DMS 273 treated with DMSO at 0.1 percent for 48 hours (cell line): ENCODE data around the gene CLSTN1.

Experiments
- DNase-seq: peaks from one replicate; lab custom pipeline; 2025; lab: John Stamatoyannopoulos, UW

The CLSTN1 gene

DNA sequence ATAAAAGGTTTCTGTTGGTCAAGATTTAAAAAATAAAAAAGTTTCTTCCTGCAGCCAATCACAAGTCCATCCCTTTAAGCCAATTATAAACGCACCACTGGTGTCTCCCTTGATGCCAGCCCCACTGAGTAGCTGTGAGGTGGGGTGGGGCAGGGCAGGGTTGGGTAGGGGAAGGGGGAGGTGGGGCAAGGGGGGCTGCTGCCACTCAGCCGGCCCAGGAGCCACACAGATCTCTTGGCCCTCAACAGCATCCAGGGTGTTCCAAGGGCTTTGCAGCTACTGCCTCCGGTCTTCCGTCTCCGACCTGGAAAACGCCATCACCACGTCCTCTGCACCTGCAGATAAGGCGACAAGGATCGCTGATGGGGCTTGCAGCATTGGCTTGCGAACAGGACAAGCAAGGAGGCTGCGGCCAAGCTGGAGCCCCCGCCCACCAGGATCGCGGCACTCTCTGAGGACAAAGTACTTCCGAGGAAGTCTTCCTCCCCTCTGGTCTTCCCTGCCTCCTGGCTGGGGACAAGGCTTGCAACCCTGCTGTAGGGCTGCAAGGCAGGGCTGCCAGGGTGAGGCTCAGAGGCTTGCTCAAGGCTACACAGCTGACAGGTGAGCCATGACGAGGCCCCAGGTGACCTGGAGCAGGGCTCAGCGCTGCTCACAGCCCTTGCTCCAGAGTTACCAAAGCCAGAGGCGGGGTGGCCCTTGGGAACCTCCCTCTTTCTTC, 26.8 kb upstream of the CLSTN1 start:
- DNase-seq: no peak

DNA sequence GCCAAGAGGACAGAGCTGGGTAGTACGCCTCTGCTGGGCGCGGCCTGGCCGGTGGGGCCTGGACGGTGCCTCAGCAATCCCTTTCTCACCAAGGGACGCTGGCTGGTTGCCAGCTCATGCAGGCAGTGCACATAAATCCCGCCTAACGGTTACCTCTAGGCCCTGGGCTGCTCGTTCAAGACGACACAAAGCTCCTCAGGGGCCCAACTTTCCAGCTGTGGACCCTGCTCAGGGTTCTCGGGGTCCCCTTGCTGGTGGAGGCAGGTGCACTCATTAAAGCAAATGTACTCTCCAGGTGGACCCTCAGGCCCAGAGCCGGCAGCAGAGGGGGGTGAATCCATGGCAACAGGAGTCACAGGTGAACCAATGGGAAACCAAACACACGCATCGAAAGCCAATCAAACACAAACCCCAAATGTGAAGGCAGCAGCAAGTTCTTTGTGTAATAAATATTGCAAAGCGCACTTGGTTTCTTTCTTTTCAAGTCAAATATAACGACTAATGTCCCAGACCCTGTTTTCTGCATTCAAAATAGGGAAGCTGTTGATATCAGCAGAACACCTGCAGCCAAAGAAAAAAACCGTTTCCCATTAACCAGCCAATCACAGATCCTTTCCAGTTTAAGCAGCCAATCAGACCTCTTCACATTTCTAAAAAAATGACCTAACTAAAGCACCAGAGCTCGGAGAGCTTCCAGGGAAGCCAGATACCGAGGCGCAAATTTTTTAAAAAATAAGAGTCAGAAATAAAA, 26.1 kb upstream of the CLSTN1 start:
- no peak for DNase-seq

DNA sequence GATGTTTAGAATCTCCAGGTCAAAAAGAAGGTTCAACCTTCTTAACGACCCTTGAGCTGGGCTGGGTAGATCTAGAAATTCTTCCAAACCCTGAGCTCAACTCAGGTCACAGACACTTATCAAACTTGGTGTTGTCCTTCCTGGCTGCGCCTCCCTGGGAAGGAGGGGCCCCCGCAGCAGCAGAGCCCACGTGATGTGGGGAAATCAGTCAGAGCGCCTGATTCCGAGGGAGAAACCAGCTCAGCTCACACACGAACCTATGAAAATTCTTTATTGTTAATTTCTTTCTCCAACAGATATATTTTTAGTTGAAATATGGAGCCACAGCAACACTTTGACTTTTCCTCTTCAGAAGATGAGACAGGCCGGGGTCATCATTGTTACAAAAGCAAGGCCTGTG, 24.3 kb upstream of the CLSTN1 start:
- DNase-seq: no peak

DNA sequence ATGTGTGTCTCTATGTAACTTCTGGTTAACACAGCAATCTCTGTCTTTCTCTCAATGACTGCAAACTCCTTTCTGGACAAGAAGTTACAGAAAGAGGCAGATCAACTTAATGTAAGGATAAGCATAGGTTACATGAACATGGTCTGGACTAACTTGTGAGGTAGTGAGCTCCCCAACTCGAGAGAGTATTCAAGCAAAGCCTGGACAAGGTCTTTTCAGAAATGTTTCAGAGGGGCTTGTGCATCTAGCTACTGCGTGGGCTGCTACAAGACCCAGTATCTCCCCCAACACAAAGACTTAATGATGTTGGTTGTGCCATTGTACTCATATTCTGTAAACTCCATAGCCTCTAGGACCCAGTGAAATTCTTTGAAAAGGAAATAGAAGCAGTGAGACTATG, 23.5 kb upstream of the CLSTN1 start:
- DNase-seq: no peak

DNA sequence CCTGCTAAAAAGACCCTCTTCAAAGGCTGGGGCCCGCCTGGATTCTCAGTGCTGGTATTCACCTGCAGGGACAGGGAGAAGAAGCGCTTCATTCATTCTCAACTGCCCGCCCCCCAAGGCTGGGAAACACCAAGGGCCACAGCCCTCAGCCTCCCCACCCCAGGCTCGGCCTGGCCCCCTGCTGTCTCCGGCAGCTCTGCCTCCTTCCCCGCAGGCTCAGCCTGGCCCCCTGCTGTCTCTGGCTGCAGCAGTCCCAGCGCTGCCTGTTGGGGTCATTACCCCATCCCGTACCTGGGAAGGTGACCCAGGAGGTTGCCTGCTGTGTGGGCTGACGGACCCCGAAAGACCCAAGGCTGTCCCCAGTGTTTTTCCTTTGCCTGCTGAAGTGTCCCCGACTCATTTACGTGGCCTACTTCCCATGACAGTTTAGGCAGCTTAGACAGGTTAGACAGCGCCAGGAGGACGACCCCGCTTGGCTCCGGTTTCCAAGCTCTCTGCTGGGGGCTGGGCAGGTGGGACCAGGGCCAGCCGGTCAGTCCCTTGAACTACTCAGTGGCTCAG, 22.9 kb upstream of the CLSTN1 start:
- no peak for DNase-seq

DNA sequence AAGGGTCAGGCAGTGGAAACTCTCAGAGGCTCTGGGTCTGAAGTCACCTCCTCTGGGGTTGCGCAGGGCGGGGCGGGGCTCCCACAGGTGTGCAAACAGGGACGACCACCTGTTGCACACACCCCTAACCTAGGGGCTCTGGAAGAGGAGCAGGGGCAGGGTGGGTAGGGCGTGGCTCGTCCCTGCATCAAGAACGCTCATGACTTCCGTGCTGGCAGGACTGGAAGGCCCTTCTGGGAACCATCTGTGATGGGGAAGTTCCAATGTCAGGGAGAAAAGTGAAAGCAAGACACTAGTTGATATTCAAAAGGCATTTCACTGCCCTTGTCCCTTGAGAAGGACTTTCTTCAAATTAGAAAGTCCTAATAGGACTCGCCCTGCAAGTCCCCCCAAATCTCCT, 22.1 kb upstream of the CLSTN1 start:
- DNase-seq: no peak

DNA sequence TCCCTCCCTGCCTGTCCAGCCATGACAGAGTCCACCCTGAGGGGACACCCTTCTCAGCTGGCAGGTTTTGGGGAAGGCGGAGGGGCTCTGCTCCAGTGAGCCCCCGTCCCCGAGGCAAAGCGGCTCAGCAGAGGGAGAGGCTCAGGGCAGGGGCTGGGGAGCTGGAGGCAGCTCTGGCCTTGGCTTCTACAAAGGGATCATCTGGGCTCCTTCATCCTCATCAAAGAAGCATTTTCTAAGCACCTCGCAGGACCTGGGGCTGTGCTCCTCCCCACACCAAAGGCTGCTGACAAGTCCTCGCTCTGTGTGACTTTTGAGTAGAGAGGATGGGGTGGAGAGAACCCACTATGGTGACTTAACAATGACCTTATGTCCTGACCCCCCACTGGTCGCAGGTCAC, 21.0 kb upstream of the CLSTN1 start:
- no peak for DNase-seq

DNA sequence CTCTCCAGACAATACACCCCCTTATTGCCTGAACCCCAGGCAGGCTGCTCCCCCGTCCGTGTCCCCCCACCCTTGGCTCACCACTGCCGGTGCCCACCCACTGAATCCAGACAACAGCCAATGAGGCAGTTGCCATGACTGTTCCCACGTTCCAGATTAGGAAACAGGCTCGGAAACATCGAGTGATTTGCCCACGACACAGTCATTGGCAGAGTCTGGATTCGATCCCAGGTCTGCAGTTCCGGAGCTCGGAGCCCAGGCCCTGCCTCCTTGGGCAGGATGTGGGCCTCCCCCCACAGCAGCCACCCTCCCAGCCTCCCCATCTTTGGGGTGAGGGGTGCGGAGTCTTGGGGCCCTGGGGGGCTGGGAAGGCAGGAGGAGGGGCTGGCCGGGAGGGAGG, 20.3 kb upstream of the CLSTN1 start:
- DNase-seq: no peak

DNA sequence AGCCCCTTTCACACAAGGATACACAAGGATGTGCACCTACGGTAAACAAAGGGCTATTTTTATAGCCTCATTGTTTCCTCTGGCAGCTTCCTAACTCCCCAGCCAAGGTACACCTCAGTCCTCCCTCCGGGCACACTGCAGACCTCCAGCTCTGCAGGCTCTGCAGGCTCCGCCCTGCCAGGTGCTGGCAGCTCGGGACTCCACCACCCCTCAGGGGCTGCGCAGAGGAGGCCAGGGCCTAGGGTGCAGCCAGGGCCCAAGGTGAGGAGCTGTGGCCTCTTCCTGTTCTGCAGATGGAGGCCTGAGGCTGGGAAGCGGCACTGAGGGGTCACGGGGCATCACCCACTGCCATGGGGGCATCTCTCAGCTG, 19.8 kb upstream of the CLSTN1 start:
- DNase-seq: no peak

DNA sequence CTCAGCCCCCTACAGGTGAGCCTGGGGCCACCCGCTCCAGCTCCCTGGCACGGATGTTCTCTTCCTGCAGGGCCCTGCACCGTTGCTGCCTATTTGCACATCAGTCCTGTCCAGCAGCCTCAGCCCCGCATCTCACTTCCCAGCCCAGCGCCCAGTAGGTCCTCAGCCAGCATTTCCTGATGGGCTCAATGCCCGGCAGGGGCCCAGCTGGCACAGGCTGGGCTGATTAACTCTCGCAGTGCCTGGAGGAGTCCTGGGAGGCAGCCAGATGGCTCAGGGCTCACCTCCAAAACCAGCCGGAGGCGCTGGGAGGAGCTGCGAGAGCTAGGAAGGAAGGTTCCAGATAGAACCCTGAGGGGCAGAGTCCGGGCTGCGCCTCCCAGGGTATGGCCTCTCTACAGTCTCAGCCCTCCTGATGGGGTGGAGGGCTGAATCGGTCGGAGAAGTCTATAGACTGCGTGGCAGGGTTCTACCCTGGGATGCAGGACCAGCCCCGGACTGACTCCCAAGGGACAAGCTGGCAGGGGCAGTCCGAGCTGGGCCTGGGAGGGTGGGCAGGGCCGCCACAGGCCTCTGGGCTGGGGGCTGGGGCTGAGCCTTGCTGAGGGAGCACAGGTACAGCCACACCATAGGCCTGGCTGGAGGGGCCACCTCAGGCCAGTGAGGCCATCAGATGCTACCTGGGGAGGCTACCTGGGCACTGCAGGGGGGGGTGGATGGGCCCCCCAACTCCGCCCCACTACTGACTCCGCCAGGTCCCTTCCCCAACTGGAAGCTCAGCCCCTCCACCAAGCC, 19.2 kb upstream of the CLSTN1 start:
- DNase-seq: peak; percentile 55

DNA sequence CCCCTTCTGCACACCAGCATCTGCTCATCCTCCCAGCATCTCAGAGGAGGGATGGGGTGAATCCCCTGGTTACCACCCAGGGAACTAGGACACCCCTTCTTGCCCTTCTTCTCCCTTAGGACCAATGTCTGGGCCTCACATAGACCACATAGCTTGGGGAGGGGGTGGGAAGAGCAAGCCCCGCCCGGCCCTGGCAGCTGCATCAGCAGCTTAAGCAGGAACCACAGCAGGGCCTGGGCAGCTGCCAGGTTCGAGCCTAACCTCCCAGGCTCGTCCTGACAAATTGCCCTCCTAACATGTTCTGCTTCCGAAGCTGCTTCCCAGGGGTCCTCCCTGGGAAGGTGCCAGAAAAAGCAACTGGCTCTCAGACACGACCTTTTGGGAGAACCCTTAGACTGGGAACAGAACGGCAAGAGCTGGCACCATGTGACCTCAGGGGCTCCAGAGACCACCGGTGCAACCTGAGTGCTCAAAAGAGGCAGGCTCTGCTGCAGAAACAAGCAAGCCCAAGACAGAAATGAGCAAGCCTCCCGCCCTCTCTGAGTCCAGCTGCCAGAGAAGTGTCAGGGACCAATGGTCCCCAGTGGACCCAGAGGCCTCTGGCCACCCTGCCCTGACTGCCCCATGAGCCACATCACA, 18.4 kb upstream of the CLSTN1 start:
- peak; percentile 70 for DNase-seq

DNA sequence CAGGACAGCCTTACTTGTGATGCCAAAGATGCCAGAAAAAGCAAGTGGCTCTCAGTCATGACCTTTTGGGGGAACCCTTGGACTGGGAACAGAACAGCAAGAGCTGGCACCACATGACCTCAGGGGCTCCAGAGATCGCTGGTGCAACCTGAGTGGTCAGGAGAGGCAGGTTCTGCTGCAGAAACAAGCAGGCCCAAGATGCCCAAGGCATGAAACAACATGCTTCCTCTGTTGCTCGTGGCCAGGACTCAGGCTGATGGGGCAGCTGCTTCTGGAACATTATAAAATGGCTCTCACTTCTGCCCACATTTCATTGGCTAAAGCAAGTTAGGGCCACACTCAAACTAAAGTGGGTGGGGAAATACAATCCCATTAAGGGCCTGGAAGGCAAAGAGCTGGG, 17.7 kb upstream of the CLSTN1 start:
- DNase-seq: no peak

DNA sequence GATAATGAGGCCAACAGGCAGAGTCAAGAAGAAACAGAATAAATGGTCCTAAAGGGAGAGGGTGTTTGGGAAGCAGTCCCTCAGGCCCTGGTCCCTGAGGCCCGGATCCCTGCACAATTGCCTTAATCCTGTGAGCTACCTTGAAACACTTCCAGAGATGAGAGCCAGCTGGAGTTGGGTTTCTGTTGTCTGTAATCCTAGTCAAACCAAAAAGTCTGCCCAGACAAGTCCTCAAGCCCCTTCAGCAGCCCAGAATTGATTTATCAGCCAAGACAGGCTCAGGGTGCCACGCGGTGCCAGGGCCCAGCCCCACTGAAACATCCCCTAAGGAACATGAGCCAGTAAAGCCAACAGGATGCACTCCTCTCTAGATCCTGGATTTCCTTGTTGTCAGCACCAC, 16.4 kb upstream of the CLSTN1 start:
- peak; percentile 73 for DNase-seq

DNA sequence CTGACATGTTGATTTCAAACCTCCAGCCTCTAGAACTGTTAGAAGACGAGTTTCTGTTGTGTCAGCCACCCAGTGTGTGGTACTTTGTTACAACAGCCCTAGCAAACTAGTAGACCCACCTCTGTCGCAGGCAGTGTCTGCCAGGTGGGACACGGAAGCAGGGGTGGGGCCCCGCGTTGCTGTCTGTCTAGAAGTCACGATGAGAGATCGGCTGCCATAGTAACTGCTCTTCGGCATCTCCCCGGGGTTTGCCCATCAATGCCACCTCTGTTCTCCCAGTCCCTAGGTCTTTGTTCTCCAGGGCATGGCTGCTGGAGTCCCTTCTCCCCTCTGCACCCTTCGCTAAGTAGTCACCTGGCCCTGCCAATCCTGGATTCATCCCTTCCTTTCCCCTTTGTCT, 15.2 kb upstream of the CLSTN1 start:
- DNase-seq: no peak

DNA sequence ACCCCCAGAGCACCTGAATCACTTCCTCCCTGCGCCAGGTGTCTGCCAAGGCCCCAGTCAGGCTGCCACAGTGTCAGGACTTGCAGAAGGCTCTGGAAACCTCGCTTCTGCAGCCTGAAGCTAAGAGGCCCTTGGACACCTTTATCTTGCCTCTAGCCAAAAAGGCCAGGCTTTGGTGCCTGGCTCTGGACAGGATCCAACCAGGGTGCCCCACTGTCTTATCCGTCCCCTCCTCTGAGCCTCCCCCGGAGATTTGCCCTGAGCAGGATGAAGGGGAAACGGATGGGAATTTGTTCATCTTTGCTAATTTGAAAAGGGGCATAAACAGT, 12.8 kb upstream of the CLSTN1 start:
- no peak for DNase-seq

DNA sequence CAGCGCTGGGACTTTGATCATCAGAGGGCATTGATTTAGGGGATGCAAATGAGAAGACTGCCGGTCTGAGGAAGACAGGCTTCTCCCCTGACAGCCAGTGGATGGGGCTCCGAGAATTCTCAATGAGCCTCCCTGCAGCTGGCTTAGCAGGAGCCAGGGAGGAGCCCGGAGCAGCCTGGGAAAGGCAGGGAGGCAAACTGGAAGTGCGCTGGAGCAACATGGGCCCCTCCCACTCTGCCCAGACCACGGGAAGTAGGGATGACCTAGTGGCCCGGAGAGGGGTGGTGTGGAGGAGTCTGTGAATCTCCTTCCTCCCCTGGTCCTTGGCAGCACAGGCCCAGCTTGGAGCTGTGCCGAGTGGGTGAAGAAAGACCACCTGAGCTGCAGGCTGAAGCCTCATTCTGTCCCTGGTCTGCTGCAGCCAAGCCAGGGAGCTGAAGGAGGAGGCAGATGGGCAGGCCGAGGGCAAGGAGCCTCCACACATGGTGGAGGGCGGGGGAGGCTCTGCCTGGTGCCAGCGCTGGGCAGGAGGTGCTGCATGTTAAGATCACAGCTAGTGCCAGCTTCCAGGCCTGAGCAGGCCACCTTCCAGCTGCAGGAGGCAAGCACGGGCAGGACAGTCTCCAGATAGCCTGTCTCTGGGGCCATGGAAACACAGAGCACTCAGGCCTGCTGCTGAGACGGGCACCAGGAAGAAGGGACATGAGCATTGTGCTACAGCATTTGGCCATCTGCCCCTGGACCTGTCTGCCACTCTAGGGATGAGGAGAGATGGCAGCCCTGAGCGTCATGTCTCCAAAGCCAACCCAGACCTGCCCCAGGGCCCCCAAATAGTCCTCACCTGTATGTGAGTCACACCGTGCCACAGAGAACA, 12.2 kb upstream of the CLSTN1 start:
- DNase-seq: peak; percentile 85

DNA sequence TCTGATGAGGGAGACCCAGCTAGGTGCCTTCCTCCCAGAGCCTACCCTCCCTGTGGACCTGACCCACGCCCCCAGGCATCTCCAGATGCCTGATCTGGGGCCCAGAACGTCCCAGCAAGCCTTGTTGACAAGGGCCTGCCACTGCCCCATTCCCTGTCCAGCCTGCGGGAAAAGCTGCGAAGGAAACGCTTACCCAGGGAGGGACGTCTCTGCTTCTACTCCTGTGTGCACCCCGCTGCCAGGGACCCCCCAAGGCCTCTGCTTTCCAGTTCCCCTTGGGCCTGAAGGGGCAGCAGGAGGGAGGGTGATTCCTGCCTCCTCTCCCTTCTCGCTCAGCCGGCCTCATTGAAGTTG, 11.6 kb upstream of the CLSTN1 start:
- no peak for DNase-seq

DNA sequence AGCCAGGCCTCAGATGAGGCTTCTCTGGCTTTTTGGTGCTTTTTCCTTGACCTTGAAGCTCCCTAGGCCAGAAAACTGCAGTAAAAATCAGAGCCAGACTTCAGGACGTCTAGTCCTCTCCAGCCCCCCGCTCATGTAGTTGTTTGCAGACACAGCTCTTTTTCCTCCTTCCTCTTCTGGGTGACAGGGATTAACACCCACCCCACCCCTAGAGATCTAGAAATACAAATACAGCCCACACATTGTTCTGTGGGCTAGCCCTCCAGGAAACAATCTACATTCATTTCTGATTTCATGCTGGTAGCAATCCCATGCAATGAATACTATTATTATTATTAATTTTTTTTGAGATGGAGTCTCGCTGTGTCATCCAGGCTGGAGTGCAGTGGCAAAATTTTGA, 9.9 kb upstream of the CLSTN1 start:
- DNase-seq: no peak

DNA sequence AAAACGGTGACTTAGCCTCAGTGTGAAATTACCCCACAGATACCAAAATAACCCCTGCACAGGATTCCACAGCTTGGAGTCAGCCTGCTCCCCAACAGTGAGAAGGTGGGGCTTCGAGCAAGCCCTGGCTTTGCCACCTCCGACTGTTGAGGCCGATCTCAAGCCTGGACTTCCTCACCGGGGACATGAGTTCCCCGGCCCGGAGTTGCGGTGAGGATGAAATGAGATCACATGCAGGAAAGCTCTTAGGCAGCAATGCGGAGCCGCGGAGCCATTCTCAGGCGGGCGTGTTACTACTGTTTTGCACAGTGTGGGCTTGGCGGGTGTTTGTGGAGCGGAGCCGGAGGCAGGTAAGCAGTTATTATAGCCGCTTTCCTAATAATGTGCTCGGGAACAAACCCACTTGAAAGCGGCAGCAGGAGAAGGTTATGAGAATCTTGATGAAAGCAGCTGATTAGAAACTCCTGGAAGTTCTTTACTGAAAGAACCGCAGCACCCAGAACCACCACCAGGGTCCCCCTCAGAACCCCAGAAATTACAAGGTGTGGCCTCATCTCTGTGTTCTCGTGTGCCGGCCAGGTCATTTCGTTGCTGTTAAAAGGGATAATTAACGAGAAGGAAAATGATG, 3.9 kb upstream of the CLSTN1 start:
- DNase-seq: no peak

DNA sequence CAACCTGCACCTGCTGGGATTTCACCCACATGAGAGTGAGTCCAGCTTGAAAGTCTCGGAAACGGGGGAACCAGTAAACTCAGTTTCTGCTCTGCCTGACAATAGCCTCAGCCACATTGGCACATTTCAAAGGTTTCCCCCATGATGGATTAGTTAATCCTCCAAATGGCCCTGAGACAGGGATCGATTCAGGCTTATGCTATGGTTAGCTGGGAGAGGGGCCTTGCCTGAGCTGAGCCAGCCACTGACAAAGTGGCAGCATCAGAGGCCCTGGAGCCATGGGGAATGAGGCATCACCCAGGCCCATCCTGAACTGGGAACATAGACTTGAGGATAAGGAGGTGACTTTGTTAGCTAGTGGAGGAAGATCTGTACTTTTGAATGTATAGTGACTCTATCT, 2.9 kb upstream of the CLSTN1 start:
- no peak for DNase-seq

DNA sequence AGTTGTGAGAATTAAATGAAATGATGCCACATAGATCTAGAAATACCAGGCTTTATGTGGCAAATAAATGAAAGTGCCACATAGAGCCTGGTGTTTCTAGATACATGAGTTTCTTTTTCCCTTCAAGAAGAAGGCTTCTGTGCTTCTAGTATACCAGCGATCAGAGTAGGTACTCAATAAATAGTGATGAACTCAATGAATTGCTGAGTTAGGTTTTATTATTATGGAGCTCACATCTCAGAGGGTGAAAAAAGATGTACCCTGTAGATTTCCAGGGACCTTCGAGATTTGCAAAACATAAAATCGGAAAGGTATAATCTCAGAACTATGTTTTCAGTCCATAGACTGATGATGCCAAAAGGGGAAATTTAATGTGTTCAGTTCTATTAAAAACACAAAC, 2.3 kb upstream of the CLSTN1 start:
- no peak for DNase-seq
